Measurements from ENCODE around the gene CAMK1D.

DNA sequence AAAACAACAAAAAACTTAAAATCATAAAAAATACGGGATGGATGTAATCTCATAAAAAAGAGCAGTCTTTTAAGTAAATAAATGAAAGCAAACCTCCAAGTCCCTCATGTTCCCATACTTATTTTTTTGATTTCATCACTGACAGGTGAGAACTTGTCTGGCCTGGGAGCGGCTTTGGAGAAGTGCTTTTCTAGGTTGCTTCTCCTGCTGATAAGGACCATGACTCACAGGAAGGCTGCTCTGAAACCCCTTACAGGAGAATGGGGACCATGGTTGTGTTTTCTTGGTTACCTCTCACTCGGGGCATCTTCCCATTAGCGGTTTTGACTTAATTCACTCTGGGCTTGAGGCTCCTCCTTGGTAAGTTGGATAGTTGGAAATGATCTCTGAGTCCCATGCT, 237.4 kb downstream of the CAMK1D start:
- TF ChIP-seq, protein P1, sequence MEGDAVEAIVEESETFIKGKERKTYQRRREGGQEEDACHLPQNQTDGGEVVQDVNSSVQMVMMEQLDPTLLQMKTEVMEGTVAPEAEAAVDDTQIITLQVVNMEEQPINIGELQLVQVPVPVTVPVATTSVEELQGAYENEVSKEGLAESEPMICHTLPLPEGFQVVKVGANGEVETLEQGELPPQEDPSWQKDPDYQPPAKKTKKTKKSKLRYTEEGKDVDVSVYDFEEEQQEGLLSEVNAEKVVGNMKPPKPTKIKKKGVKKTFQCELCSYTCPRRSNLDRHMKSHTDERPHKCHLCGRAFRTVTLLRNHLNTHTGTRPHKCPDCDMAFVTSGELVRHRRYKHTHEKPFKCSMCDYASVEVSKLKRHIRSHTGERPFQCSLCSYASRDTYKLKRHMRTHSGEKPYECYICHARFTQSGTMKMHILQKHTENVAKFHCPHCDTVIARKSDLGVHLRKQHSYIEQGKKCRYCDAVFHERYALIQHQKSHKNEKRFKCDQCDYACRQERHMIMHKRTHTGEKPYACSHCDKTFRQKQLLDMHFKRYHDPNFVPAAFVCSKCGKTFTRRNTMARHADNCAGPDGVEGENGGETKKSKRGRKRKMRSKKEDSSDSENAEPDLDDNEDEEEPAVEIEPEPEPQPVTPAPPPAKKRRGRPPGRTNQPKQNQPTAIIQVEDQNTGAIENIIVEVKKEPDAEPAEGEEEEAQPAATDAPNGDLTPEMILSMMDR (IDR thresholded peaks at IDR 0.05): no peak
- no peak for TF ChIP-seq EP300 (IDR thresholded peaks at IDR 0.05)
- no peak for TF ChIP-seq POLR2A (IDR thresholded peaks at IDR 0.05)
